ENCODE measurements around the gene TLR9.
A peak's percentile ranks its signal among the peaks of the same experiment; 100 is the strongest.

Gene TLR9

DNA sequence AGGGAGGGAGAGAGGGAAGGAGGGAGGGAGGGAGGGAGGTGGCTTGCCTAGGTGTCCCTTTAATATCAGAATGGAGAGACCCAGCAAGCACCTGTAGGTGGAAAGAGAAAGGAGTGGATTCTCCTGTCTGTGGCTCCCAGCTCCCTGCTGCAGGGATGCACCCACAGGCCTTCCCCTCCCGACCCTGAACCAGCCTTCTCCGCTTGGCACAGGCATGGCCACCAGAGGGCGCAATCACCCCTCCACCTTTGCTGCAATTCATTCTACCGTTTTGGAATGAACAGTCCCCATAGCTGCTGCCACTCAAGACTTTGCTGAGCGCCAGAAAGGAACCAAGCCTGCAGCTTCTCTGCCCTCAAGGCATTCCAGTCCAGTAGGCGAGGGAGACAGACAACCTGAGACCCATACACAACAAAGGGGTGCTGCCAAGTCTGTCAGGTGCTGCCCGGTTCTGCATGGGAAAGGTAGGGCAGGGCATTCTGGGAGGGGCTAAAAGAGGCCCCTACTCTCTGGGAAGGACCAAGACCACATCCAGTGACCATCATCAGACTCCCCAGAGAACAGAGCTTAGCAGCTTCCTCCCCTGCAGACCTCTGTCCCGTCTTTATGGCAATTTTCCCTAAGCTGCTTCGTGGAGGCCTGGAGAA, 4.9 kb downstream of the TLR9 start:
- TF ChIP-seq, protein P1, sequence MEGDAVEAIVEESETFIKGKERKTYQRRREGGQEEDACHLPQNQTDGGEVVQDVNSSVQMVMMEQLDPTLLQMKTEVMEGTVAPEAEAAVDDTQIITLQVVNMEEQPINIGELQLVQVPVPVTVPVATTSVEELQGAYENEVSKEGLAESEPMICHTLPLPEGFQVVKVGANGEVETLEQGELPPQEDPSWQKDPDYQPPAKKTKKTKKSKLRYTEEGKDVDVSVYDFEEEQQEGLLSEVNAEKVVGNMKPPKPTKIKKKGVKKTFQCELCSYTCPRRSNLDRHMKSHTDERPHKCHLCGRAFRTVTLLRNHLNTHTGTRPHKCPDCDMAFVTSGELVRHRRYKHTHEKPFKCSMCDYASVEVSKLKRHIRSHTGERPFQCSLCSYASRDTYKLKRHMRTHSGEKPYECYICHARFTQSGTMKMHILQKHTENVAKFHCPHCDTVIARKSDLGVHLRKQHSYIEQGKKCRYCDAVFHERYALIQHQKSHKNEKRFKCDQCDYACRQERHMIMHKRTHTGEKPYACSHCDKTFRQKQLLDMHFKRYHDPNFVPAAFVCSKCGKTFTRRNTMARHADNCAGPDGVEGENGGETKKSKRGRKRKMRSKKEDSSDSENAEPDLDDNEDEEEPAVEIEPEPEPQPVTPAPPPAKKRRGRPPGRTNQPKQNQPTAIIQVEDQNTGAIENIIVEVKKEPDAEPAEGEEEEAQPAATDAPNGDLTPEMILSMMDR (IDR thresholded peaks at IDR 0.05; ENCODE audit: low read length, missing control alignments) = peak; percentile 98
- no peak overlapping the region for H3K4me3 ChIP-seq (replicated peaks; ENCODE audit: low read depth, low read length)
- DNase-seq (ENCODE audit: low read depth) = peak; percentile 83

DNA sequence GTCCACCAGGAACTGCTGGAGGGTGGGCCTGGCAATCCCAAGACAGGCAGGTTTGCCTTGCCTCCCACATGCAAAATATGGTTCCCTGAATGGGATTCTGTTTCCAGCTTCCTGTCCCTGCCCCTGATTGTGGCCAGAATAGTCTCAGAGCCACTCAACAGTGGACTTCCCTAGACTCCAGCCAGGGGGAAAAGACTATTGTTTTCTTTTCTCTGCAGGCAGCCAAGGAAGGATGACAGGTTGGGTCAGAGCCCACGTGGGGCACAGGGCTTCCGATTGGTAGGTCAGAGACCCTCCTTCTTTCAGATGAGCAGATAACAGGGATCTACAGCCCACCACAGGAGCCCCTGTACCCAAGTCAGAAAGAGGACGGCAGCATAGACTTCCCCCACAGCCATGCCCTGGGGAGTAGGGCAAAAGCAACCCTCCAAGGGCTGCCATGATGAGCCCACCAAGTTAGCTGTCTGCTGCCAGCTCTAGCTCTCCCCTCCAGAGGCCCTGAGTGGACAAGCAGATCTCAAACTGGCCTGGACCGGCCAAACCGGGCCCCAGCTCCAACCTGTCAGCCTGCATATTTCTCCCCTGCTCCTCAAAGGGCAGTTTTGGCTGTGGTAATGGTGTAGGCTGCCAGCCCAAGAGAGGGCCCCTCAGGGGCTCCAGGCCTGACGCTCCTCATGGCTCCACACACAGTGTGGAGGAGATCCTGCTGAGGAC, 6.4 kb downstream of the TLR9 start:
- peak; percentile 54 for DNase-seq (ENCODE audit: low read depth)
- TF ChIP-seq, protein P1 (IDR thresholded peaks at IDR 0.05; ENCODE audit: low read length, missing control alignments) = peak; percentile 5

DNA sequence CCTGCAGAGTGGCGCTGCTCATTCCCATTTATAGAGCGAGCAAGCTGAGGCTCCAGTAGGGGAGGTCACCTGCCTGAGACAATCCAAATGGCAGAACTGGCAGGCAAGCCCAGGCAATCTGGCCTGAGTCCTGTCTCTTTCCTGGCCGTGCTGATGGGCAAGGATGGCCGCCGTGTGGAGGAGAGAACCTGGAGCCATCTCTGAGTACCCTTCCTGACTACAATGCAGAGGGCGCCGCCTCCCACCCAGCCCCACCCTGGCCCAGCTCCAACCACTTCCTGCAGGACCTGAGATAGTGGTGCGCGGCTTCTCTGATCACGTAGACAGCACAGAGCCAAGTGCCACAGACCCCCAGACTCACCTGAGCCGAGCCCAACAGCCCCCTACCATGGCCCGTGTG, 7.0 kb downstream of the TLR9 start:
- TF ChIP-seq, protein P1 (IDR thresholded peaks at IDR 0.05; ENCODE audit: low read length, missing control alignments) = no peak
- DNase-seq (ENCODE audit: low read depth) = no peak
- H3K4me3 ChIP-seq (replicated peaks; ENCODE audit: low read depth, low read length) = no peak overlapping the region

More for the DNA sequence above, 6.4 kb downstream of the TLR9 start:
- no peak overlapping the region for H3K4me3 ChIP-seq (replicated peaks; ENCODE audit: low read depth, low read length)

DNA sequence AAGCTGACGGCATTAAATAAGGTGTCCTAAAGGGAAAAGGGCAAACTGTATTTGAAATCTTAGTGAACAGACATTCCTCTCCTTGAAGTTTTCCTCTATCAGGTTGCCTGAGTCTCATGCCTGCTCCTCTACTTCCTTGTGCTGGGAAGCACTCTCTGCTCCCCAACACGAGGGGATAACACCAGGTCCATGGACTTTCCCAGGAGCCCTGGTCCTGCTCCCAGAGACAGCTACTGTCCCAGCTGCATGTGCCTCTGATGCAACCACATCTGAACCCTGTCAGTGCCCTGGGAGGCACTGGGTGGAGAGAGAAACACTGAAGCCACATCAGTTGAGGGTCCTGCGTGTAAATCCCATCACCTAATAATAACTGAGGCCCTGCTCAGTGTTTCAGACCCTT, 7.4 kb downstream of the TLR9 start:
- DNase-seq (ENCODE audit: low read depth) = no peak
- TF ChIP-seq, protein P1 (IDR thresholded peaks at IDR 0.05; ENCODE audit: low read length, missing control alignments) = no peak
- H3K4me3 ChIP-seq (replicated peaks; ENCODE audit: low read depth, low read length) = no peak overlapping the region

DNA sequence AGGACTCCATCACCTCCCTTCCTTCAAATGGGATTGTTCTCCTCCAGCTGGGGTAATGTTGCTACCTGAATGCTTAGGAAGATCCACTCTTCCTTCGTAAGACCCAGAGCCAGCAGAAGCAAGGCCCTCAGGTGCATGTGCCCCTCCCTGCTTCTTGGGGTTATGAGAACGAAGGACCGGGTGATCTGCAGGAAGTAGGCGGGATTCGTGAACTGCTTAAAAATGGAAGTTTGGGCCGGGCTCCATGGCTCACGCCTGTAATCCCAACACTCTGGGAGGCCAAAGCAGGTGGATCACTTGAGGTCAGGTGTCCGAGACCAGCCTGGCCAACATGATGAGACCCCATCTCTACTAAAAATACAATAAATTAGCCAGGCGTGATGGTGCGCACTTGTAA, 8.0 kb downstream of the TLR9 start:
- DNase-seq (ENCODE audit: low read depth) = no peak
- TF ChIP-seq, protein P1 (IDR thresholded peaks at IDR 0.05; ENCODE audit: low read length, missing control alignments) = no peak
- H3K4me3 ChIP-seq (replicated peaks; ENCODE audit: low read depth, low read length) = no peak overlapping the region

DNA sequence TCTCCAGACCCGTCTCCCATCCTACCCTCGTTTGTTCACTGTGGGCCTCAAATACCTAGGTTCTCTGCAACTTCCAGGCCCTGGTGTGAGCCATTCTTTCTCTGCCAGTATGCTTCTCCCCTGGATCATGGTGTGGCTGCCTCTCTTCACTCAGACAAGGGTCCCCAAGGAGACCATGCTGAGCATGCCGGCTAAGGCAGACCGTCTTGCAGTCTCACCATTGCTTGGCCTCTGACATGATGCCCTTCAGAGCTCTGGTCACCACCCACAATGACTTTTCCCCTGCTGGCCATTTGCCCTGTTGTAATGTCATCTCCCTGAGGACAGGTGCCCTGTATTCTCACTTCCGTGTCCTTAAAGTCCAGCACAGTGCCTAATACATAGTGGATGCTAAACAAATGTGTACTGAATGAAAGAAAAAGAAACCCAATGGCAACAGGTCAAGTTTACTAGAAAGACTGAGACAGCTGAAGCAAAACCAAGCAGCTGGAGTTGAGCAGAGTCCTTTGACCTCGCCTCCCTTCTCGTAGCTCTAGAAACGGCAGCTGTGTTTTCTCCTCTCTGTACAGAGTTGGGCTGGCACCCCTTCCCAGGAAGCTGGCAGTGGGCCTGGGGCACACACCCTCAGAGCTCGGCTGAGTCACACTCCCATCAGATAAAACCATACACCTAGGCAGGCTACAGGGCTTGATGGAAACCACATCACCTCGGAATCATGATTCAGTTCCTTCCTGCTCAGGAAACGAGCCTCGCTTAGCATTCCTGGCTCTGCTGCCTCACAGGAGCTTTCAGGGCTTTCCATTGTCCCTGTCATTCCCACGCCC, 8.6 kb downstream of the TLR9 start:
- DNase-seq (ENCODE audit: low read depth) = peak; percentile 93
- TF ChIP-seq, protein P1 (IDR thresholded peaks at IDR 0.05; ENCODE audit: low read length, missing control alignments) = no peak
- peak overlapping the region; percentile 19 for H3K4me3 ChIP-seq (replicated peaks; ENCODE audit: low read depth, low read length)
